ENCODE results near the gene SH3BP5L.
"Not testable (repeated sequence)": the region's sequence is repeated elsewhere in the genome, so short reads cannot be mapped to it uniquely, and the experiment has no call there.

Gene SH3BP5L

DNA sequence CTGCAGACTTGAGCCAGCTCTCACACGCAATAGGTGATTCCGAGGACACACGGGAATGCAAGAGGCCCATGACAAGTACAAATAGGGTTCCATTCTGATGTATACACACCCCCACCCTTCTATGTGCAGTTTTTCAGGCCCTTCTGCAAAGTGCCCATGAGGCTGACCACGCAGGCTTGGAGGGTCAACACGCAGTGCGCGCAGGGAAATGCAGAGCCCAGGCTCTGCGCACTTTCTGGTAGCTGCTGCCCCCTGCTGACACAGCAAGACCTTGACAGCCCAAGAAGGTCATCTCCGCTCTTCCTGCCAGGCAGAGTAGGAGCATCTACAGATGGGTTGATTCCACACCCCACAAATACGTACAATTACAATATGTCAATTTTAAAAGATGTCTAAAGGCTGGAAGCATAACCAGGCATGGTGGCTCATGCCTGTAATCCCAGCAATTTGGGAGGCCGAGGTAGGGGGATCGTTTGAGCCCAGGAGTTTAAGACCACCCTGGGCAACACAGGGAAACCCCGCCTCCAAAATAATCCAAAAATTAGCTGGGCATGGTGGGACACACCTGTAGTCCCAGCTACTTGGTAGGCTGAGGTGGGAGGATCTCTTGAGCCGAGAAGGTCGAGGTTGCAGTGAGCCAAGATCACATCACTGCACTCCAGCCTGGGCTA is 18.5 kb downstream of the SH3BP5L start:
- peak; percentile 76 for DNase-seq

DNA sequence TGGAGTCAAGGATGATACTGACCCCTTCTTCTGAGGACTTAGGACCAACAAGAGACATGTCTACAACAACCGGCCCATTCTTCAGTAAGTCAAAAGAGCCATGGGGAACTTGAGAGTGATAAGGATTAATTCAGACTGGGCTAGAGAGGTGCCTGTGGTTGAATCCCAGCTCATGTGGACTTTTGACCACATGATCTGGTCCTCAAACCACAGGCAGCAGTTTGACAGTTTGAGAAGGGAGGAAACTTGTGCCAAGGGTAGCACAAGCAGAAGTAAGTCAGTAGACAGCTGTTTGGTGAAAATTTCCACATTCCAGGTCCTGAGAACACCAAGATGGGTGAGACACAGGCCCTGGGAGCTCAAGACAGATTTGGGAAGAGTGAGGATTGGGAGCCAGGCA is 19.8 kb downstream of the SH3BP5L start:
- no peak for DNase-seq

DNA sequence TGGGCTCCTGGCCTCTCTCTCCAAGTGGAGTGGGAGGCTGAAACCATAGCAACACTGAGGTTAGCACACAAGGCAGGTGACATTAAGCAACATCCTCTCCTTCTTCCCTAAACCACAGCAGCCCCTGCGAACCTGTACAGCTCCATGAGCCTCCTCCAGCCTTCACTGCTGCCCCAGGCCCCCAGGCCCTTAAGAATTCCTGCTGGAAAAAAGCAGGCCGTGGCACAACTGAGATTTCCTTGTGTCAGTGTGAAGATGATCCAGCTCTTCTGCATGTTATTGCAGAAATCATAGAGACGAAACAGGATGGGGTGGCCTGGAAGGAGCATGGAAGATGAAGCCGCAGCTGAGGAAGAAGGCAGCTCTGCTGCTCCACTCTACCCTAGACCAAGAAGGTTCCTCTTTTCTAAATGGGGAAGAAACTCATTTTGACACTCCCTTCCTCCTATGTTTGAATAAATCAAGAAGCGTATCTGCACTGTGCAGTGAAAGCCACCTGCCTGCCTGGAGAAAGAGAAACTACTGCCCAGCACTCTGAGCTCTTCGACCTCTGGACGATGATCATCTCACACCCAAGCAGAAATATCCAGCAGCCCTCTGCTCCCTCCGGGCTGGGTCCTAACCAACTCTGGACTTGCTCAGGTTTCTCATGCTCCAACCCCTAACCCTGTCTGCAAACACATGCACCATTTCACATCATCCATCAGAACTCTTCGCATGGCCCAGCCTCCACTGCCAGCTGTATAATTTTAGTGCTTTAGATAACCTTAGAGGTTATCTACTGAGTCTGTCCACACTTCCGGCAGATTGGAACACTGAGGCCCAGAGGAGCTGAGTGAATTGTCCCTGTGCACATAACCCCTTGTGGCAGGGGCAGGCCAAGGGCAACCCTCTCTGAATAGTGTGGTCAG is 20.7 kb downstream of the SH3BP5L start:
- no peak for DNase-seq

DNA sequence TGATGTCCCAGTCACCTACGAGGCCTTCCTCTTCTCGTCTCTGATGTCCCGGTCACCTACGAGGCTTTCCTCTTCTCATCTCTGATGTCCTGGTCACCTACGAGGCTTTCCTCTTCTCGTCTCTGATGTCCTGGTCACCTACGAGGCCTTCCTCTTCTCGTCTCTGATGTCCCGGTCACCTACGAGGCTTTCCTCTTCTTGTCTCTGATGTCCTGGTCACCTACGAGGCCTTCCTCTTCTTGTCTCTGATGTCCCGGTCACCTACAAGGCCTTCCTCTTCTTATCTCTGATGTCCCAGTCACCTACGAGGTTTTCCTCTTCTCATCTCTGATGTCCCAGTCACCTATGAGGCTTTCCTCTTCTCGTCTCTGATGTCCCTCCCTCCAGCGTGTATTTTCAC is 22.2 kb downstream of the SH3BP5L start:
- DNase-seq, result not testable (repeated sequence)

DNA sequence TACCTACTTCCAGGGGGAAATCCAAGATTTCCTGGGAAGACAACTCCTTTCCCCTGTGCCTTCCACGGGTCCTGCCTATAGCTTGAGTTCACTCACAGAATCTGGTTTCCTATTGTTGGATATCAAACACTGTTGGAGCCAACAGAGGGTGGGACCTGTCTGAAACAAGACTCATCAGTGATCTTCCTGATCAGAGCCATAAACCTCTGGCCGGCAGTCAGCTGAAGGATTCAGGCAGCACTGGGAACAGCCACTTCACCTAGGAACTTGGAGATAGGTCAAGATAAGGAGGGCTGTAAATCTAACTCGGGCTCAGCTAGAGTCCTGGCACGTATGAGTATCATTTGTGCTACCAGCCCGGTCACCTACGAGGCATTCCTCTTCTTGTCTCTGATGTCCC is 23.3 kb downstream of the SH3BP5L start:
- DNase-seq, result no peak

DNA sequence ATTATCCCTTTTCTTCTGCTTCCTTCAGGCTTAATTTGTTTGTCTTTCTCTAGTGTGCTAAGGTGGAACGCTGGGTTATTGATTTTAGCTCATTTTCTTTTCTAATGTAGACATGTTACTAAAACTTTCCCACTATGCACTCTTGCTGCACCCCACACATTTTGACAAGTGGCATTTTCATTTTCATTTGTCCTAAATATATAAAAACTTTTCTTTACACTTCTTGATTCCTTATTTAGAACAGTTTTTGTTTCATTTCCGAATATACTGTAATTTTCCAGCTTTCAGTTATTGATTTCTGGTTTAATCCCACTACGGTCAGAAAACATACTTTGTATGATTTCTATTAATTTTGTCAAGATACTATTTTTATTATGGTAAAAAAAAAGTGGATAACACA is 25.3 kb downstream of the SH3BP5L start:
- no peak for DNase-seq

DNA sequence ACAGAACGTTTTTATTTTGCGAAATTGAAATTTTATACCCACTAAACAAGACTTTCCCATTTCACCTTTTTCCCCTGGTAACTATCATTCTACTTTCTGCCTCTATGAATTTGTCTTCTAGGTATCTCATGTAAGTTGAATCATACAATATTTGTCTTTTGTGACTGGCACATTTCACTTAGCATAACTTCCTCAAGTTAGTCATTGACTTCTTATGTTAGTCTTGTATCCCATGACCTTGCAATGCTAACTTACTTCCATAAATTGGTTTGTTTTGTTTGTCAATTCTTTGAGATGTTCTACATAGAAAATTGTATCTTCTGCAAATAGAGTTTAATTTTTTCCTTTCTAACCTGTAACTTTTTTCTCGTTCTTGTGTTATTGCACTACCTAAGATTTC is 26.9 kb downstream of the SH3BP5L start:
- DNase-seq, result no peak

DNA sequence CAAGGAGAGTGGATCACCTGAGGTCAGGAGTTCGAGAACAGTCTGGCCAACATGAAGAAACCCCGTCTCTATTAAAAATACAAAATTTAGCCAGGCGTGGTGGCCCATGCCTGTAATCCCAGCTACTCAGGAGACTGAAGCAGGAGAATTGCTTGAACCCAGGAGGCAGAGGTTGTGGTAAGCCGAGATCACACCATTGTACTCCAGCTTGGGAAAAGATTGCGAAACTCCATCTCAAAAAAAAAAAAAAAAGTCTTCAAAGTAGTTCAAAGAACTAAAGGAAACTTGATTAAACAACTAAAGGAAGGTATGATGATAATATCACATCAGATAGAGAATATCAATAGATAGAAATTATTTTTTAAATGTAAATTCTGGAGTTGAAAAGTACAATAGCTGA is 31.1 kb downstream of the SH3BP5L start:
- DNase-seq, result not testable (repeated sequence)

DNA sequence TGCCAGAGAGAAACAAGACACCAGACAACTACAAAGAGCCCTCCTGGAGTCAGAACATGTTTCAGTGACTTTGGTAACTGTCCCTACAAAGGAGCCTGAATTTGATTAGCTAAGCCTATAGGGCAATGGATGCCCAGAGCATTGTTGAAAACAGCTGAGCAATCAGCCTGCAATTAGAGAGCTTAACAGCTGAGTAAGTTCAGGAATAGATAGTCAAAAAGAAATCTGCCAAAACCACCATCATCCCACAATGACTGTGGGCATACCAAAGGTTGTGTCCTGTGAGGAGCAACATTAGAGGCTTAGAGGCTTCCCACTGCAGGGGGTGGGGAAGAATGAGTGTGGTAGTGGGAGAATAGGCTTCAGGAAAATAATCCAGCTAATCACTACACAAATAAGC is 32.1 kb downstream of the SH3BP5L start:
- peak; percentile 88 for DNase-seq

DNA sequence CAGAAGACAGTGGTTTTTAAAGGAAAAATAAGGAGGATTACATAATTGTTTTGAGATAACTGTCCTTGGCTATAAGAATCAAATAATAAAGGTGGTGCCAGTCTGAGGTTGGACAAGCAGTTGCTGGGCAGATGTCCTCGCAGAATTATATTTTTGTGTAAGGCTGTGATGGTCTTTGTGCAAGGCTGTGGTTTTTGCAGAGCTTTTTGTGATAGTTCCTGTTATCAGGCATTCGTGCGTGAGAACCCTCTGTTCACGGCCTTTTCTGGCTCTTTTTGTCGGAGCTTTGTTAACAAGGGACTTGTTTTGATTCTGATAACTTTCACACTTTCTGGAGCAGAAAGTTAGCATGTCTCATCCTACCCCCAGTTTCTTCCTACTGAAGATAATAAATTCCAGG is 33.4 kb downstream of the SH3BP5L start:
- no peak for DNase-seq

DNA sequence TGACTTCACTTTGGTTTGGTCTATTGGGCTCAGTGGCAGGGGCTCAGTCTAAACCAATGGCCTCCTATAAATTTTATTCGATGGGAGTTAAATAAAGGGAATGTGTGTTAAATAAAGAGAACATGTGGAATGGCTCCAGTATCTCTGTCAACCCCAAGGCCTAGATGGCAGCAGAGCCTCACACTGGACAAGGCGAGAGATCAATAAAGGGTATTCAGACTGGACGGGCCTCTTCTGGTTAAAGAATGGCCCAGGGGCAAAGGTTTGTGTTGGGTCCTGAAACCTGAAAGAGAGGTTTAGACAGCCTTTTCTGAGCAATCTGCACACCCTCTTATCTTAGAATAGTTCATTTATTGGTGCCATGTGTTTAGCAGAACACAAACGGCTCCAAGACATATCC is 34.7 kb downstream of the SH3BP5L start:
- DNase-seq, result no peak

DNA sequence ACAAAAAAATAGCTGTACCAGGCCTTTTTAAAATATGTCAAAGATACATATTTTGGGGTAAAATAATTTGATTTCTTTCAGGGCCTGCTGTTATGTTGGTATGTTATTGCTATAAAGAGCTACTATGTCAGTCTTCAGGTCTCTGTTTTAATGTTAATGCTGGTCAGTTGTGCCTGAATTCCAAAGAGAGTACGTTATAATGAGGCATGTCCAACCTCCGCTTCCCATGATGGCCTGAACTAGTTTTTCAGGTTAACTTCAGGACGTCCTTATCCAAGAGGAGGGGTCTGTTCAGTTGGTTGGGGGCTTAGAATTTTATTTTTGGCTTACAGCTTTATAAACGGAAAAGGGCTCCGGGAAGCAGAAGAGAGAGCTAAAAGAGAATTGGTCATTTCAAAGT is 35.3 kb downstream of the SH3BP5L start:
- DNase-seq, result no peak

DNA sequence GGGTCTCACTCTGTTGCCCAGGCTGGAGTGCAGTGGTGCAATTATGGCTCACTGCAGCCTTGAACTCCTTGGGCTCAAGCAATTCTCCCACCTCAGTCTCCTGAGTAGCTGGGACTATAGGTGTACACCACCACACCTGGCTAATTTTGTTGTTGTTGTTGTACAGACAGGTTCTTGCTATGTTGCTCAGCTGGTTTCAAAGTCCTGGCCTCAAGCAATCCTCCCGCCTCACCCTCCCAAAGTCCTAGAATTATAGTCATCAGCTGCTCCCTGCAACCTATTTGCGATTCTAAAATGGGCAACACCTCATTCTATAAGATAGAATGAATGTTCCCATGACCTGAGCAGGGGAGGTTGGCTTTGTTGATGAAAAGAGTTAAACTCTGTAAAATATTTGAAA is 36.4 kb downstream of the SH3BP5L start:
- not testable (repeated sequence) for DNase-seq

DNA sequence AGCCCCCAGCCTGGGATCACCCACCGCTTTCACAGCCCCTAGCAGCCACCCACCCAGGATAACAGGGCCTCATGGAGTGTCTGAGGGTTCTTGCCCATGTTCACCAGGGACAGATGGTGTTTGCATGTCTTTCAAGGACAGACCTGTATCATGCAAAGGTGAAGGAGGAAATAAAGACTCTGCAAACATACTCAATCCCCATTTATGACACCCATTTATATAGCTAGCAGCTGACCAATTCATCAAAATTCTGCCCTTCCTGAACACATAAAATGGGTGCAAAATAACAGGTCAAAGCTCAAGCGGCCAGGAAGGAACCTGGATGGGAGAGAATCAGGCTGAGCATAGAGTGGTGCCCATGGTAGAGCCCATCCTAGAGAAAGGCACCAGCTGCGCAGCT is 37.4 kb downstream of the SH3BP5L start:
- DNase-seq, result no peak

DNA sequence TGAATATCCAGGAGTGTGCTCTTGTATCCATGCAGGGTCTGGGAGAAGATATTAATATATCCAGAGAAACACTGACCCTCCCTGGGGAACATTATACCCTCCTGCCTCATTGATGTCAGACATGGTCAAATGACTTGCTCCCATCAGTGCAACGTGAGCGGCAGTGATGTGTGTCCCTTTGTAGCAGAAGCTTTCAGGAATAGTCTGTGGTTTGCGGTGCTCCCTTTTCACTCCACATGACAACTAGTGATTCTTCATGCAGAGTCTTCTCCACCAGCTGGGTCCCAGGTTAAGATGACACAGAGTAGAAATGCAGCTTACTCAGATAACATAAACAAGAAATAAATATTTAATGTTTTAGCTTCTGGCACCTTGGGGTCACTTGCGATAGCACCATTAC is 38.3 kb downstream of the SH3BP5L start:
- DNase-seq, result no peak

DNA sequence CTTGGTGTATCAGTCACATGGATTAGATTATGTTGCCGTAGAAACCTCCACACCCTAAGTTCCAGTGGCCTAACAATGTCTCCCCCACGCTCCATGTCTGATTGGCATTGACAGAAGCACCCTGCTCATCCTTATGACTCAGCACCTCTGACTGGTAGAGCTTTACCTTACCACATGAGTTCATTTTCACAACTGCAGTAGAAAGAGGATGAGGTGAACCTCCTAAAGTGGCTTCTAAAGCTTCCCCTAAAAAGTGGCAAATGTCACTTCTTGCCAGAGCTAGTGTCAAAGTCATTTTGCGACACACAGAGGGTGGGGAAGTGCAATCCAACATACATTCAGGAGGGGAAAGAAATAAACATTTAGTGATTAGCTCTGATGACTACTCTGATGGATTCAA is 39.6 kb downstream of the SH3BP5L start:
- peak; percentile 62 for DNase-seq

DNA sequence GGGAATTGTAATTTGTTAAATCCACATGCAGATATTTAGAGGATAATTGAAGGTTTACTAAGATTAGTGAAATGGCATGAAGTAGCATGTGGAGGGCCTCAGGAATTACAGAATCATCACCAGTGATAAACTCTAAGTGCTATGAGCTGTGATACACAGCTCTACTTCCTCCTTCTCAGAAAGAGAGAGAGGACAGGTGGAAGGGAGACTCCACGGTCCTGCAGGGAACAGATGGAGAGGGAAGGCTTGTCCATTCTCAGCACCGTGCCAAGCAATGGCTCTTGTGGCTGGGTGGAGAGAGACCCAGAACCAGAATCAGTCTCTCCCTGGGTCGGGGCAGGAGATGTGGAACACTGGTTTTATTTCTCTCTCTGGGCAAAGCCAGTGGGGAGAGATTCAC is 42.3 kb downstream of the SH3BP5L start:
- DNase-seq, result no peak

DNA sequence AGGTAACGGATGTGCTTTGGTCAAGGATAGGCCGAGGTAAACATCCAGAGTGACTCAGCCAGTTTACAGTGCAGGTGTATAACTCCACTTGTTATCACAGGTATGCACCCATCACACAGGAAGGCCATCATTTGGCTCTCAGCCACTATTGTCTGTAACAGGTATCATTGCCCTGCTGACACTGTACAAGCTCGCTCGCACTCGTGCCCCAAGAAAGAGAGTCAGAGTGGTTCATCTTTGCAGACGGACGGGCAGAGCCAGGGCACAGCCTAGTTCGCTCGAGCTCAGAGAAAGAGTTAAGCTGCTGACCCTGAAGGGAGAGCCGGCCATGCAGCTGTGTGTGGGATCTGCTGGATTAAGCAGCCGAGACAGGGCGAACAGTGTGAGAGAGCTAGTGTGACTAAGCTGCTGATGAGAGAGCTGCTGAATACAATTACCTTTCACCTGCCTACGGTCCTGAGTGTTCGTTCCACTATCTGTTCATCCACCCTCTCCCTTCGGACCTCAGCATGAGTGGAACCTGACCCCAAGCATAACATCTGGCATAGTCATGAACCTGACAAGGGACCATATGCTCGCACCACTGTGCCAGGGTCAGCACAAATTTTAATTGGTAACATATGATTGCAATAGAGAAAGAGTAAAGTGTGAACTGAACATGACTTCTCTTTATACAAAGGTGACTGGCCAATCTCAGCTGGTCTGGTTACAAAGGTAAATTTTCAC is 43.1 kb downstream of the SH3BP5L start:
- no peak for DNase-seq

DNA sequence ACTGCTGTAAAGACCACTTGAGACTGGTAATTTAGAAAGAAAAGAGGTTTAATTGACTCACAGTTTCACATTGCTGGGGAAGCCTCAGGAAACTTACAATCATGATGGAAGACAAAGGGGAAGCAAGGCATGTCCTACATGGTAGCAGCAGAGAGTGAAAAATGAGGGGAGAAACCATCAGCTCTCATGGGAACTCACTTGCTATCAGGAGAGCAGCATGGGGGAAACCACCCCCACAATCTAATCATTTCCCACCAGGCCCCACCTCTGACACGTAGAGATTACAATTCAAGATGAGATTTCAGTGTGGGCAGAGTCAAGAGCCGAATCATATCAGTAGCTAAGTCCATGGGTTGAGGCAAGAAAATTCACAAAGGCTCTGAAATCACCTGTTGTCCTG is 46.4 kb downstream of the SH3BP5L start:
- DNase-seq, result no peak

DNA sequence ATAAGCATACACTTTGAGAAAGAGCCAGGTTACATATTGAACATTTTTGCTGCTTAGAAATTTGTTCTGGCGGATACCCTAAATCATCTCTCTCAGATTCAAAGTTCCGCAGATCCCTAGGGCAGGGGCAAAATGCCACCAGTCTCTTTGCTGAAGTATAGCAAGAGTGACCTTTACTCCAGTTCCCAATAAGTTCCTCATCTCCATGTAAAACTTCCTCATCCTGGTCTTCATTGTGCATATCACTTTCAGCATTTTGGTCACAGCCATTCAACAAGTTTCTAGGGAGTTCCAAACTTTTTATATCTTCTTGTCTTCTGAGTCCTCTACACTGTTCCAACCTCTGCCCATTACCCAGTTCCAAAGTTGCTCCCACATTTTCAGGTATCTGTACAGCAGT is 46.8 kb downstream of the SH3BP5L start:
- no peak for DNase-seq

DNA sequence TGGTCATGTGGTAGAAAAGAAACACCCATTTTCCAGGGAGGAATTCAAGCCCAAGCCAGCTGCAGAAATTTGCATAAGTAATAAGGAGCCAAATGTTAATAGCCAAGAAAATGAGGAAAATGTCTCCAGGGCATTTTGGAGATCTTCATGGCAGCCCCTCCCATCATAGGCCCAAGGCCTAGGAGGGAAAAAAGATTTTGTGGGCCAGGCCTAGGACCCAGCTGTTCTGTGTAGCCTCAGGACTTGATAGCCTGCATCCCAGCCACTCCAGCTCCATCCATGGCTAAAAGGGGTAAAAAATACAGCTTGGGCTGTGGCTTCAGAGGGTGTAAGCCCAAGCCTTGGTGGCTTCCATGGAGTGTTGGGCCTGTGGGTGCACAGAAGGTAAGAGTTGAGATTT is 48.7 kb downstream of the SH3BP5L start:
- no peak for DNase-seq

DNA sequence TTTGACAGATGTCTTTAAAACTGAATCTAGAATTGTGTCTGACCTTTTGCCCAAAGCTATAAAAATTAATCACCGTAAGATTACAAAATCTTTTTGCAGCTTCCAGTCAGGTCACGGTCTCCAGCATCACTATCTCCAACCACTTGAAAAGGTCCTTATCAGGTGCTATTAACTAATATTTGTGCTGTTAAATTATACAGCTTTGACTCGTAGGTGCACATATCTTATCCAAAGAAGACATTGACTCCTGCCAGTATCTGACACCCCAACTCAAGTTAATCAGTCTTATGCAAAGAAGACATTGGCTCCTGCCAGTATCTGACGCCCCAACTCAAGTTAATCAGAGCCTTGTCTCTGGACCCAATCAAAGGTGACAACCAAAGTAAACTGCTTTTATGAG is 50.3 kb downstream of the SH3BP5L start:
- DNase-seq, result no peak
